HG03469 (cell line): ENCODE results near the gene FCN3.

Experiments
- ATAC-seq: cut with Tn5 transposase; IDR thresholded peaks from one replicate; pipeline ENCODE4 v1.9.1; 2021; ENCODE audit warnings: mild to moderate bottlenecking, moderate library complexity, moderate number of reproducible peaks; ENCODE audit not compliant: unreplicated experiment

FCN3 gene

DNA sequence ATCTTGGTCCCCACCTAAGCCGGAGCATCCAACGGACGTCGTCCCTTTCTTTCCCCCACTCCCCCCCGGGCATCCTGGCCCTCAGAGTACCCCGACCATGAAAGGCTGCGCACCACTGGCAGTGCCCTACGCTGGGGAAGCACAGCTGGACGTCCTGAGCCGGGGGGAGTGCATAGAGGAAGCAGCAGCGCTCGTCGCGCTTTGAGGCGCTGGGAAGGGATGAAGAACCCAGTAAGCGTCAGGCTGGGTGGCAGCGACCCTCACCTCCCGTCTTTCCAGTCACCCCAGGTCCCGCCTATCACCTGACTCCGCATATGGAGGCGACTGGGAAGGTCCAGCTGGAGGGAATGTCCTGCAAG, 13.6 kb downstream of the FCN3 start:
- ATAC-seq = no peak

GRCh38 chr1:27360159-27361043, 14.2 kb downstream of the FCN3 start:
- no peak for ATAC-seq

DNA sequence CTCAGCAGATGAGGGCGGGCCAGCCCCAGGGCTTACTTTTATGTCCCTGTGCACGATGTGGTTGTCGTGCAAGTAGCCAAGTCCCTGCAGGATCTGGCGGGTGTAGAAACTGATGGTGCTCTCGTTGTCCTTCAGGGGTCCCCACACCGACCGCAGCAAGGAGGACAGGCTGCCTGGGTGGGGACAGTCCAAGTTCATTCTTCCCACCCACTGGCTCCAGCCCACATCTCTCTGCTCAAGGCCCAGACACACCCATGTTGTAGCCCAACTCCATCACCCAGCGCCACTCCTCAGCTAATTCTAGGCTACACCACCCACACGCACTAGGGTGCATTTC, 14.8 kb downstream of the FCN3 start:
- no peak for ATAC-seq

DNA sequence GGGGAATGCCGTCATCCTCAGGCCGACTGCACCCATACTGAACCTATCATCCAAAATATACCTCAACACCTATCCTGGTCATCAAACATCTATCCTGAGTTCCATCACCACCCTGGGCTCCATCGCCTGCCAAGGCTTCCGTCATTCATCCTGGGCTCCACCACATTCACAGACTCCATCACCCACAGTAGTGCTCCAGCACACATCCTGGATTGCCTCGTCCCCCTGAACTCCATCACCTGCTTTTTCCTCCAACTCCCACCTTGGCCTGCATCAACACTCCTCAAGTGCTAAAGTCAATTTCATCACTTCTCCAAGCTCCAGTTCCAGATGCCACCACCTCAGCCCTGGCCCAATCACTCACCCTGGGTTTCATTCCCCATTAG, 15.7 kb downstream of the FCN3 start:
- ATAC-seq = no peak

DNA sequence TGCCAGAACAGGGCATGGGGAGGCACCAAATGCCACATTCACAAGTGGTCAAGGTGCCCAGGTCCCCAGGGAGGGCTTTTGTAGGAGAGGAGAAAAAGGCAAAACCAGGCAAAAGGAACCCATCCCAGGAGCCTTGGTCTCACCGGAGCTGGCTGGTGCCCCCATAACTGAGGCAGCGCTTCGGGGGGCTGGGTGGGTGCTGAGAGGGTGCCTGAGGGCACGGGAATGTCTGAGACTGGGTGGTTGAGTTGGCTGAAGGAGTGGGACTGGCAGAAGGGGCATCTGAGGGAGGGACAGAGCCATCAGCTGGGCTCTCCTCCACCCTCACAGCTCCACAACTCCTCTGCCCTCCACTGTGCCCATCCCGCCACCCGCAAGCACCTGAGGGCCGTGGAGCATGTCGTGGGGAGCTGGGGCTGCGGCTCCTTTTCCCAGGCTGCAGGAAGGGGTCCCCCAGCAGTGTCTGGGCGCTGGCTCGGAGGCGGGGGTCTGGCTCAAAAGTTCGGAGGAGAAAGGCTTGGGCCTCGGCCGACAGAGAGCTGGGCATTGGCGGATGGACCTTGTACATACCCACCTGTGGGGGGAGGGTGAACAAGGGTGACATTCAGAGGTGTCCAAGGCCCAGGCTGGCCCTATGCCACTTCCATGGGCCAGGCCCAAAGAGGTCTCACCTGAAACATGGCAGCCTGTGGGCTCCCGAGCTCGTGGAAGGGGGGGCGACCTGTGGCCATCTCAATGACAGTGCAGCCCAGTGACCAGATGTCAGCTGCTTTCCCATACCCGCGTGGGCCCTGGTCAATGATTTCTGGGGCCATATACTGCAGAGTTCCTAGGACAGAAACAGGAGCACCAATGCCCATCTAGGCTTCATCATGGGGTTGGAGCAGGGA, 16.3 kb downstream of the FCN3 start:
- no peak for ATAC-seq

DNA sequence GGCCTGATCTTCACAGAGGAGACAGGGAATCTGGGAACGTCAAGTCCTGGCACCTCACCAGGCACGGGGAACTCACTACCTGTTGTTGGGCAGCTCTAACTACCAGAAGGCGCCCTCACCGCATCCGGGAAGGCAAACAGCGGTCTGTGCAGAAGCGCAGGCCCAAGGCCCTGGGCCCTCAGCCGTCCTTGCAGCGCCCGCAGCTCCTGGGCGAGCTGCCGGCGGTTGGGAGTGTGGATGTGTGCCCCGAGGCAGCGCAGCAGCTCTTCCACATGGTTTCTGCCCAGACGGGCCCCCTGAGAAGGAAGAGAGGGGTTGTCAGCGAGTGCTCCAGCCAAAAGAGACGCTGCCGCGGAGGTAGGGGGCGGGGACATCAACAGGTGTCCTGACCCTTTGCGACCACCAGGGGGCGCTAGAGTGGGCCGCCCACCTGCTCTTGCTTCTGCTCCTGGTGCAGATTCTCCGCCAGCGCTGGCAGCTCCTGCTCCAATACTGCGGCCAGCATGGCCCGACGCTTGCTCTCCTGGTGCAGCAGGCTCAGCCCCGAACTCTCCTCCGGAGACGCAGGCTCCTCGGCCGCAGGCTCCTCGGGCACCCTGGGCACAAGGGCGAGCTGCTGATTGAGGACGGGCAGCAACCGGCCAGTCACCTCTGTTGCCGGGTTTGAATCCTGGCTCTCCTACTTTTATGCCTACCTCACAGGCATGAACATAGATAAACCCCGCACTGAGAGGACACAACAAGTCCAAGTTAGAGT, 17.2 kb downstream of the FCN3 start:
- ATAC-seq = no peak

- no peak for ATAC-seq
Observed at GRCh38 chr1:27356619-27357280, 17.9 kb downstream of the FCN3 start.

DNA sequence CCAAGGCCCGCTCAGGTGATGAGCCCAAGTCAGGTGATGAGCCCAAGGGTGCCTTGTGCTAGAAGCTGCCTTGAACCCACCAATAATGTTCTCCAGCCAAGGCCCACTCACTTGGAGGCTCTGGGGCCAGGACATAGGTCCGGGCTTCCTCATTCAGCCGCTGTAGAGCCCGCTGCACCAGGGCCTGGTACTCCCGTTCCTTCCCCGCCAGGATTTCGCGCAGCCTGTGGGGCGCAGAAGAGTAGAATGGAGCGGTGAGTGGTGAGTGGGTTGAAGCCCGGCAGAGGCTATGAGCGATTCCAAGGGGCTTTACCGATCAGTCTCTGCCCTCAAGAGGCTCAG, 18.4 kb downstream of the FCN3 start:
- no peak for ATAC-seq

- no peak for ATAC-seq
Observed at GRCh38 chr1:27355683-27356082, 18.9 kb downstream of the FCN3 start.

DNA sequence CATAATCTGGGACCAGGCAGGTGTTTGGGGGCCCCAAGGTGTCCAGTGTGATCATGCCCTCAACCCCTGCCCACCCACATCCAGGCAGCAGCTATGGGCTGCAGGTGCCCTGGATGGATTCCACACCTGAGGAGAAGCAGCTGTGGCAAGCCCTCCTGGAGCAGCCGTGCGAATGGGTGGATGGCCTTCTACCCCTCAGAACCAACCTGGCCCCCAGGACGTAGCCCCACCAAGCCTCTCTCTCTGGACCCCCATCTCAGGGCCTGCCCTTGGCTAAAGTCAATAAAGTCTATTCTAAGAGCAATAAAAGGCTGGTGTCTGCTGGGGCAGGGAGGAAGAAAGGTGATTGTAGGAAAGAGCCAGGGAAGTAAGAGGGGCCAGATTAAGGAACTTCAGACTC, 21.0 kb downstream of the FCN3 start:
- no peak for ATAC-seq

GRCh38 chr1:27353166-27353565, 21.5 kb downstream of the FCN3 start:
- no peak for ATAC-seq

DNA sequence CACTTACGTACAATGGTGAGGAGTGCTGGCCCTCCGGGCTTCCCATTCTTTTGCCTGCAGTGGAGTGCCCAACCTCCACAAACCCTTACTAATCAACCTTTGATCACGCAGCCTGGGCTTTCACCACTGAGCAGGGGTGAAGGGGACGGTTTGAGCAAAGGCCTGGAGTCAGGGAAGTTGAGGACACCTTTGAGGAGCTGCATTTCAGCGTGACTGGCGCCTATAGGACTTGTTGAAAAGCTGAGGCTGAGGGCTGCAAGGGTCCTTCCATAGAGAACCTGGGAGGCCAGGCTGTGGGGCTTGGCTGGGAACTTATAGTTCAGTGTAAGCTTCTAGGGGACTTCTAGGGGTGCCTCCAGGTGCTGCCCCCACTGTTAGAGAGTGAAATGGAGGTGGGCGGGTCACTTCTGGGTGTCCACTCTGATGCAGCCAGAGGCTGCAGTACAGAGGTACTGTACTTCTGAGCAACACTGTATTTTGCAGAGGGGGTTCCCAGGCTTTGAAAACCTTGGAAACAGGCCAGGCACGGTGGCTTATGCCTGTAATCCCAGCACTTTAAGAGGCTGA, 23.0 kb downstream of the FCN3 start:
- ATAC-seq = no peak

- no peak for ATAC-seq
Observed at GRCh38 chr1:27350663-27351540, 23.7 kb downstream of the FCN3 start.

- no peak for ATAC-seq
Observed at GRCh38 chr1:27349784-27350662, 24.6 kb downstream of the FCN3 start.

- ATAC-seq = no peak
Observed at GRCh38 chr1:27348861-27349783, 25.5 kb downstream of the FCN3 start.

DNA sequence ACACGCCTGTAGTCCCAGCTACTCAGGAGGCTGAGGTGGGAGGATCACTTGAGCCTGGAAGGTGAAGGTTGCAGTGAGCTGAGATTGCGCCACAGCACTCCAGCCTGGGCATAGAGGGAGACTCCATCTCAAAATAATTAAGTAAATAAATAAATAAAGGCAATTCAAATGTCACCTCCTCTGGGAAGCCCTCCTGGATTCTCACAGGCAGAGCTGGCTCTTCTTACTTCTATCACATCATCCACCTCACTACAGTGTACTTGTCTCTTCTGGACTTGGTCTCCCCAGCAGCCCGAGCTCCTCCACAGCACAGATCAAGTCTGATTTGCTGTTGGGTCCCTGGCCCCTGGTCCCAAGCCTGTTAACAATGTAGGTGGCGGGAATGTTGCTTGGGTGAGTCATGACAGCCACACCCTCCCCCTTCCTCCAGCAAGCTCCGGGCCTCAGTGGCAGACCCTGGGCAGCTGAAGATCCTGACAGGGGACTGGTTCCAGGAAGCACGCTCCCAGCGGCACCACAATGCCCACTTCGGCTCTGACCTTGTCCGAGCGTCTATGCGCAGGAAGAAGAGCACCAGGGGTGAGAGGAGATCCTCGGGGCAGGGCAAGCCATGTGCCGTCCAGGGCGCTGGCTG, 27.5 kb downstream of the FCN3 start:
- no peak for ATAC-seq

GRCh38 chr1:27346357-27346756, 28.3 kb downstream of the FCN3 start:
- ATAC-seq = no peak
